ENCODE measurements around the gene HK2.
"Not testable (repeated sequence)": the region's sequence is repeated elsewhere in the genome, so short reads cannot be mapped to it uniquely, and the experiment has no call there.

The HK2 gene

DNA sequence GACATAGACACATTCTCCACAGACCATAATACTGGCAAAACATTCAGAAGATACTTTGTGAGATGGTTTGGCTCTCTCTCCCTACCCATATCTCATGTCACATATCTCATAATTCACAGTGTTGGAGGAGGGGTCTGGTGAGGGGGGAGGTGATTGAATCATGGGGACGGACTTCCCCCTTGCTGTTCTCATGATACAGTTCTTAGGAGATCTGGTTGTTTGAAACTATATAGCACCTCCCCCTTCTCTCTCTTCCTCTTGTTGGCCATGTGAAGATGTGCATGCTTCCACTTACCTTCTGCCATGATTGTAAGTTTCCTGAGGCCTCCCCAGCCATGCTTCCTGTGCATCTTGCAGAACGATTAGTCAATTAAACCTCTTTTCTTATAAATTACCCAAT is 61.1 kb downstream of the HK2 start:
- no peak for DNase-seq (ENCODE audit: low read depth in 2 of 2)

- no peak for DNase-seq (ENCODE audit: low read depth in 2 of 2)
Measured at GRCh38 chr2:74896232-74896631, 62.3 kb downstream of the HK2 start.

- DNase-seq (ENCODE audit: low read depth in 2 of 2) = not testable (repeated sequence)
Measured at GRCh38 chr2:74900225-74900624, 66.3 kb downstream of the HK2 start.

DNA sequence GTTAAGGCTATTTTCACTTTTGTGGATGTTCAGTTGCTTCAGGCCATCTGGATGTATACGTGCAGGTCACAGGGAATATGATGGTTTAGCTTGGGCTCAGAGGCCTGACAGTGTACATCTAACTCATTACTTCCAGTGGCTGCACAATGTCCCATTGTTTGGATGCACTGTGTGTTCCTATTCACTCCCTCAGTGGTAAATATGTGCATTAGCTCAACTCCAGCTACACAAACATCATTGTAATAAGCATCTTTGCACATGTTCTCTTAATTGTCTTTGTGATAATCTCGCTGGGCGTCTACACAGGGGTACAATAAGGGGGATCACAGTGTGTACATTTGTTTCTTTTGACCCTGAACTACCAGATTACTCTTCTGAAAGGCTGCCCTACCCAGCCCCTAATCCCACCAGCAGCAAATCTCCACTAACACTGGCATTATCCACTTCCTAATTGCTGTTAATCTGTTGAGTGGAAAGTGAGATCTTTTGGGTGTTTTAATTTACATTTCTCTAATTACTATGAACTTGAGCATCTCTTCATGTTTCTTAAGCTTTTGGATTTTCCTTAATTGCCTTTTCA is 68.4 kb downstream of the HK2 start:
- no peak for DNase-seq (ENCODE audit: low read depth in 2 of 2)

DNA sequence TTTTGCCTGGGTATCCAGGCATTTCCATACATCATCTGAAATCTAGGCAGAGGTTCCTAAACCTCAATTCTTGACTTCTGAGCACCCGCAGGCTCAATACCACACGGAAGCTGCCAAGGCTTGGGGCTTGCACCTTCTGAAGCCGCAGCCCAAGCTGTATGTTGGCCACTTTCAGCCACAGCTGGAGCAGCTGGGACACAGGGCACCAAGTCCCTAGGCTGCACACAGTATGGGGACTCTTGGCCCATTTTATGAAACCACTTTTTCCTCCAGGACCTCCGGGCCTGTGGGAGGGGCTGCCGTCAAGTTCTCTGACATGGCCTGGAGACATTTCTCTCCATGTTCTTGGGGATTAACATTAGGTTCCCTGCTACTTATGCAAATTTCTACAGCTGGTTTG is 72.5 kb downstream of the HK2 start:
- no peak for DNase-seq (ENCODE audit: low read depth in 2 of 2)

DNA sequence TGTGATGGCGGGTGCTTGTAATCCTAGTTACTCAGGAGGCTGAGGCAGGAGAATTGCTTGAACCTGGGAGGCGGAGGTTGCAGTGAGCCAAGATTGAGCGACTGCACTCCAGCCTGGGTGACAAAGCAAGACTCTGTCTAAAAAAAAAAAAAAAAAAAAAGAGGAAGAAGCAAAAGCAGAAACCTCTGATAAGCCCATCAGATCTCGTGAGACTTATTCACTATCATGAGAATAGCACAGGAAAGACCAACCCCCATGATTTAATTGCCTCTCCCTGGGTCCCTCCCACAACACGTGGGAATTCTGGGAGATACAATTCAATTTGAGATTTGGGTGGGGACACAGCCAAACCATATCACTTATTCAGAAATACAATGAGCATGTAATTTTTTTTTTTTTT is 73.6 kb downstream of the HK2 start:
- not testable (repeated sequence) for DNase-seq (ENCODE audit: low read depth in 2 of 2)

DNA sequence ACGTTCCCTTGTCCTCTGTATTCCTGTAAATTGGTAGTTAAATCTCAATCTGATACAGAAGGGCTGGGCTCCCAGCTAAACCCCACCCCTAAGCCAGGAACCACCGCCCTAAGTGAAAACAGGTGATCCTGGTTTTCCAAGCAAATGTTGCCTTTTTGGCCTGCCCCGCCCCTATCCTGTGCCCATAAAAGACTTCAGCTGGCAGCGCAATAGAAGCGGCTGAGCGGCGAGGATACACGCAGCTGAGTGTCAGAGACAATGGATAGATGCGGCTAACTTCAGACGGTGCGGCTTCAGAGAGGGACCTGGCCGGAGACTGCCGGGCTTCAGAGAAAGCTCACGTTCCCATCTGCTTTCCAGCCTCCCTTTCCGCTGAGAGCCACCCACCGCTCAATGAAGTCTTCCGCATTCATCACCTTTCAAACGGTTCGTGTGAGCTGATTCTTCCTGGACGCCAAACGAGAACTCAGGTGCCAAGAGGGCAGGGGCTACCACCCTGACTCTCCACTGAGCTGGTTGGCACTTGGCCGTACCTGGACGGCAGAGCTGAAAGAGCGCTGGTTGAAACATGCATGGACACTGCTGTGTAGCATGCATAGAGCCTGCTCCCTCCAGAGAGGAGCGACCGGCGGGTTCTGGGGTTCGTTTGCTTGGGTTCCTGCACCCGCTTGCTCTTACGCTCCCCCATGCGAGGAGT is 75.0 kb downstream of the HK2 start:
- DNase-seq (ENCODE audit: low read depth in 2 of 2) = no peak

DNA sequence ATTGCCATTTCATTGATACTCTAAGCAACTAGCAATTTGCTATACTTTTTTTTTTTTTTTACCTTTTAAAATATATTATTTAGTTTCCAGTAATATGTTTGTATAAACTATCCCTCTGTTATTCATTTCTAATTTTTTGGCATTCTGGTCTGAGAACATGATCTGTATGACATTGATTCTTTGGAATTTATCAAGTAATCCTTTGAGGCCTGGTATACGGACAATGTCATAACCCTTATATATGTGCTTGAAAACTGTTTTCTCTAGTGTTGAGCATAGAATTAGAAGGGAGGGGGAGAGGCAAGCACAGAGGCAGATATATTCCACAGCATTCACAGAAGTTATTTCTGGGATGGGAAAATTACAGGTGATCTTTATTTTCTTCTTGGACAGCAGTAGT is 76.3 kb downstream of the HK2 start:
- no peak for DNase-seq (ENCODE audit: low read depth in 2 of 2)

GRCh38 chr2:74911061-74911460 is 77.1 kb downstream of the HK2 start:
- no peak for DNase-seq (ENCODE audit: low read depth in 2 of 2)

GRCh38 chr2:74915743-74916142 is 81.8 kb downstream of the HK2 start:
- peak; percentile 19 to 41 for DNase-seq (ENCODE audit: low read depth in 2 of 2)

DNA sequence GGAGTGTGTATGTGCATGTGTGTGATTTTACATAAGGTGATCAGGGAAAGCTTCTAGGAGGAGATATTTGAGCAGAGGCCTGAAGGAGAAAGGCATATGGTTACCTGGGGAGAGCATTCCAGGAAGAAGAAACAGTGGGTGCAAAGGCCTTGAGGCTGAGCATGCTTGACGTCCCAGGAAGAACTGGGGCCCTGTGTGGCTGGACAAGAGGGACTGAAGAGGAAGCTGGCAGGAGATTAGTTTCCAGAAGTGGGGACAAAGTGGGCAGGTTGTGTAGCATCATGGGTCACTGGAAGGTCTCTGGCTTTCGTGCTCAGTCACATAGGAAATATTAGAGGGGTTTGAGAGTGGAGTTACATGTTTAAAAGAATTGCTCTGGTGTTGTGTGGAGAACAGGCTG is 82.5 kb downstream of the HK2 start:
- DNase-seq (ENCODE audit: low read depth in 2 of 2) = no peak

DNA sequence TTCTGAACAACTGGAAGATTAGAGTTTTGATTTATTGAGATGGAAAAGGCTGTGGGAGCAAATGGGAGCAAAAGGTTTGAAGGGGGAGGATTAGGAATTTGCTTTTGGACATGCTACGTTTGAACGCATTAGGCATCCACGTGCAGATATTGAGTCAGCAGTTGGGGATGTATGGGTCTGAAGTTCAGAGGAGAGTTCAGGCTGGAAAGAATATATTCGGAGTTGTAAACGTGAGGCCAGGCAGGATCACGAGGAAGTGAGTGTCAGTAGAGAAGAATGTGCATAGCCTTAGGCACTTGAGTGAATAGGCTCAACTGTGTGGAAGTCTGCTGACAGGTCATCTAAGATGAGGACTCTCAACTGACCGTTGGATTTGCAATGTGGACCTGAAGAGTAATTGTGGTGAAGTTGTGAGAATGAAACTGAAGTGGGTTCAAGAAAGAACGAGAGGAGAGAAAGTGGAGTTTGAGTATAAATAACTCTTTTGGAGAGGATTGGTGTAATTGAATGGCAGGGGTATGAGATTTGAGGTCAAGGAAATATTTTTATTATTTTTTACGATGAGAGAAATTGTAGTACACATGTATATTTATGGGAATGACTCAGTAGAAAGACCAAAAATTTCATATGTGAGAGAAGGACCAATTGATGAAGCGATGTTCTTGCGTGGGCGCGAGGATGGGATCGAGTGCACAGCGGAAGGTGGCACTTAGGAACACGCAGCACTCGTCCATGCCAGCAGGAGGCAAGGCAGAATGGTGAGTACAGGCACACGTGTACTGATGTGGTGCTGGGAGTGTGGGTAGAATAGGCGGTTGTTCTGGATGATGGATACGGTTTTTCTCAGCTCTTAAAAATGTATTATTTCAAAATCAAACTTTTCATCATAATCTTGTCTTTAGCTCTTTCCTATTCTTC is 84.0 kb downstream of the HK2 start:
- DNase-seq (ENCODE audit: low read depth in 2 of 2) = no peak

GRCh38 chr2:74919827-74920226 is 85.9 kb downstream of the HK2 start:
- DNase-seq (ENCODE audit: low read depth in 2 of 2) = peak; percentile 58 to 69

DNA sequence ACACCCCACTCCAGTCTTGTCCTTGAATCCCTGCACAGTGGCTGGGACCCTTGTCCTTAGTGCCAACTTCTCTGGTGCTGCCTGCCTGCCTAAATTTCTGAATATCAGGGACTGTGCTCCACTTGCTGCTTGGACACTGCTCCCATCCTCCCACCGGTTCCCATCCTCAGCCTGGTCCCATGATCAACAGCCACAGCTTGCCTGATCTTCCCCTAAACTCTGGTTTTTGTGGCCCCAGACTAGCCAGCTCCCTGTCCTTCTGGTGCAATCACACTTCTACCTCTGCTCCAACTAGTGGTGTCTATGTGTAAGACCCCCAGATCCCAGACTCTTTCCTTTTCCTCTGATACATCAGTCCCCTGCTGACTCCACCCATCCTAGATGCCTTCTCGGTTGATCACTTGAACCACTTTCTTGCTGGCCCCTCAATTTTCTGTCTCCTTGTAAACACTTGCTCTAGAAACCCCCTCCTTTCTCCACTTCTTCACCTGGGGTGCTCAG is 87.4 kb downstream of the HK2 start:
- DNase-seq (ENCODE audit: low read depth in 2 of 2) = no peak

GRCh38 chr2:74922592-74923227 is 88.8 kb downstream of the HK2 start:
- DNase-seq (ENCODE audit: low read depth in 2 of 2) = no peak

DNA sequence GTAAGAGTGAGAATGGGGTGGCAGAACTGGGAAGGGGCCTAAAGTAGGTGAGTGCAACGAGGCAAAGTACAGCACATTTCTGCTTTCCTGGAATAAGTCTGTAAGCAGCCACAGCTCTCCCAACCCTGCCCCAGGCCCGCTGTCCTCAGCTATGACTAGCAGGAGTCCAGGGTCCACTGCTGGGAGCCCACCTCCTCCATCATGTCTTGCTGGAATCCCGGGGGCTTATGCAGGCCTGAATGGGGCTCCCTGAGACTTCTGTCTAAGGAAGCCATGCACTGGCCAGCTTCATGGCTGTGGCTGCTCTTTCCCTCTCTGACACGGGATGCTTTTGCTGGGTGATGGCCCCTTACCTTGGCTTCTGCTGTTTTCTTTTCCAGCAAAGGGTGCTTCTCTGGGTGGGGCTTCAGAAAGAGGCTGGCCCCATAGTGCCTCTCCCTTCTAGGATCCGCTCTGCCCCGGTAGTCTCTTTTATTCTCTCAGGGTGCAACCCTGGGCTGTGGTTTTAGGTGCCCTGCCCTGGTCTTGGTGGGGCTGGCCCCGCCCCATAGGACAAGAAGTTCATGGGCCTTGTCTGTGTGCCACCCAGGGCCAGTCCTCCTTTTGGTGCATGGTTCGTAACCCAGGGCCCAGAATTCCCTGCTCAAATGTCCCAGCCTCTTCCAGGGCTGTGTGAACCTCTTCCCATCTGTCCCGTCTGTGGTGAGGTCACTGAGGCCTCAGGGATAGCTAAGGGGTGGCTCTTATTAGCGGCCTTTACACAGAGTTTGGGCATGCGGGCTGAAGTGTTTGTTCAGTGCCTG is 90.7 kb downstream of the HK2 start:
- DNase-seq (ENCODE audit: low read depth in 2 of 2) = no peak

DNA sequence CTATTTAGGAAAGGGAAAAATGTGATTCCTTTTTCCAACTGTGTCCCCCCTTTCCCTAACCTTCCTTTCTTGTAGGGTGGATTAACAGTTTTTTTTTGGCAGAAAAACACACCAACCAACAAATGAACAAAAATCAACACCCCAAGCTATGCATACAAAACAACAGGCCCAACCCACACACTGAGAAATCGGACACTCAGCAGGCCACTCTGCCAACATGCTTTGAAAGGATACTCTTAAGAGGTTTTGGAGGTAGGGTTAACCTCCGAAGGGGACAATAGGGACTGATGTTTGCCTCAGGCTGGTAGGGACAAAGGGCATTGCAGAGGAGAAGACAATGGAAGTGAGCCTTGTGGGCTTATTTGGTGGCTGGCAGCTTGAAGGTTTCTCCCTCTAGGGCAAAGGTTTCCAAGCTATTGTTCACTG is 91.4 kb downstream of the HK2 start:
- no peak for DNase-seq (ENCODE audit: low read depth in 2 of 2)

DNA sequence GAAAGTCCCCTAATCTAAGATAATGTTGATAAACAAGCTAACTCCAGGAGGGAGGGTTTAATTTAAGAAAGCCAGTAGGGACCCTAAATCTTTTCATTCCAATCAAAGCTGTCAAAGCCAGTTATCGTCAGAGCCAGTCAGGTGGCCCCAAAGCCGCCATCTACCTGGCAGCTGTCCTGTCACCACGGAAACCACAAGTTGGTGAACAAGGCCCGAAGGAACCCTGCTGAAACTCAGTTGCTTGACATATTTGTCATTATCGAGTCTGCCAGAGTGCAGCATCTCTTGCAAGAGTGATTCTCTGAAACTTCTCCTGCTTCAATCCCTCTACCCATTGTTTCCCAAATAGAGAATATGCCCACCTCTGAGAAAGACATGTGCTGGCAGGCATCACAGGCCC is 93.7 kb downstream of the HK2 start:
- no peak for DNase-seq (ENCODE audit: low read depth in 2 of 2)

DNA sequence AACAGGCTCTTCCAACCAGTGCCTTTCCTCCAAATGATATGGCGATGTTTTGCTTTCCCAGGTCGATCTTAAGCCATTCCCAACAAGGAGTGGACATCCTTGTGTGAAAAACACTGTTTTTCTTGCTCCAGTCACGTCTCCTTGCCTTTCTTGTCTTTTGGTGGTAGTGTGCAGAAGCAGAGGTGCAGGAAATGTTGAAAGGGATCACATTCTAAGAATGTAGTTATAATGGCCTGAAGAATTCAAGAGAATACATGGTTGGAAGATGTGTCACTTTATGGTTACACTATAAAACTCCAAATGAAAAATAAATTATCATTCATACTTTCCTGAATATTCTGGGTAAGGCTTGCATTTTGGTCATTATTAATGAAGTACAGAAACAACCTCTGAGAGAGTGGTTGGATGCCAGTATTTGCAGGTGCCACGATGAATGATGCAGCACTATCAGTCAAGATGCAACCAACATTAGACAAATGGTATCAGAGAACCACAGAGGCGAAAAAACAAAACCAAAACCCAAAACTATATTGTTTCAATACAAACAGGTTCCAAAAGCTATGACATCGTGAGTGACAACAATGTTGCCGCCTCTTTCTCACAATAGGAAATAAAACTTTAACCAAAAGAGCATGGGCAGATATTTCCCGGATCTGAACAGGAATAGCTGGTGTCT is 97.0 kb downstream of the HK2 start:
- DNase-seq (ENCODE audit: low read depth in 2 of 2) = no peak

DNA sequence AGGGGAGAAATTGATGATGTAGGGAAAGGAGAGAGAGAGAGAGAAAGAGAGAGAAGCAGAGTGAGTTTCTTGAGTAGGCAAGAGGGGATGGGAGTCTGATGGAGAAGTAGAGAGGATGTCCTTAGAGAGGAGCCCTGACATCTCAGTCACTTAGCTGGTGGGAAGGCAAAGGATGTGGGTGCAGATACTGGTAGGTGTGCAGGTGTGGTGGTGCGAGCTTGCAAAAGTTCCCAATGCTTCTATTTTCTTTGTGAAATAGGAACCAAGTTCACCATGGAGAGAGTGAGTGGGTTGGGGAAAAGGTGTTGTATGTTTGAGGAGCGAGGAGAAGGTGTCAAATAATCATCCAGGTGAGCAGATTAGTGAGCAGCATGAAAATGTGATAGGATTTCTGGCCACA is 98.0 kb downstream of the HK2 start:
- DNase-seq (ENCODE audit: low read depth in 2 of 2) = no peak

DNA sequence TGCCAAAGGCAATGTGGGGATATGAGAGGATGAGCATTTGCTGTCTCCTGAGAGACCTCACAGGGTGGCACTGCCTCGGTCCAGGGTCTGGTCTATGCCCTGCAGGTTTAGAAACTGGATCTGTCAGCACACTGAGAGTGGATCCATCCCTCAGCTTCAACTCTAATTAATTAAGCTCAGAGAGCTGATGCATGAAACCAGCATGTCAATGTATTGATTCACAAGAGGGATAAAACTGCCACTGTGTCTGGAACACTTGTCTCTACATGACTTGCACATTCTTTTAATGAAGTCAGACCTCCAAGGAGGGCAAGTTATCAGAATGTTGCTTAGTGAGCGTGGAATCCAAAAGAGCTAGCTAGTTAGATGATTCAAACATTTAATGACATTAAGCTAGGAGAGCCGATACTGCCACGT is 102.1 kb downstream of the HK2 start:
- no peak for DNase-seq (ENCODE audit: low read depth in 2 of 2)
